K562 (cell line): ENCODE data around the gene RGS19. TPM values are rescaled to one million over a fixed set of nuclear protein-coding genes. Genes with fewer than 3 reads are reported as not detected.

Experiments used
- ATF7 ChIP-seq: fragments of 450-650 bp; IDR thresholded peaks from 2 replicates; pipeline ENCODE4 v1.7.1; 2014; ENCODE audit warnings: mild to moderate bottlenecking, moderate library complexity
- CEBPB ChIP-seq: fragments of 450-650 bp; IDR thresholded peaks from 2 replicates; pipeline ENCODE4 v1.6.1; 2016; ENCODE audit warnings: missing genetic modification characterization, missing compliant biosample characterization
- EGR1 ChIP-seq: fragments of 450-650 bp; conservative IDR thresholded peaks from 2 replicates; pipeline ENCODE4 v1.6.1; 2017; ENCODE audit warnings: mild to moderate bottlenecking
- HLTF ChIP-seq: fragments of 450-650 bp; IDR thresholded peaks from 2 replicates; pipeline ENCODE4 v1.6.1; 2016
- HNRNPL ChIP-seq: fragments of 200-400 bp; formaldehyde crosslinking; IDR thresholded peaks from 2 replicates; pipeline ENCODE4 v1.6.1; 2017; ENCODE audit warnings: low read depth, mild to moderate bottlenecking, low read length
- KLF13 ChIP-seq: fragments of 450-650 bp; IDR thresholded peaks from 2 replicates; pipeline ENCODE4 v1.6.1; 2016; ENCODE audit warnings: missing genetic modification characterization, low read depth, mild to moderate bottlenecking, missing compliant biosample characterization, moderate library complexity, borderline replicate concordance
- POLR2B ChIP-seq: fragments of 450-650 bp; IDR thresholded peaks from 2 replicates; pipeline ENCODE4 v1.6.1; 2018; ENCODE audit warnings: low read depth; ENCODE audit not compliant: partially characterized antibody
- STAT5B ChIP-seq: fragments of 250-450 bp; sonication (Bioruptor Pico); IDR thresholded peaks from 2 replicates; pipeline ENCODE4 v1.8.0; 2021; ENCODE audit warnings: mild to moderate bottlenecking, inconsistent platforms
- ZNF431 ChIP-seq: sonication (generic); formaldehyde crosslinking; IDR thresholded peaks from 2 replicates; pipeline ENCODE4 v1.8.0; 2022; ENCODE audit warnings: mild to moderate bottlenecking, missing genetic modification reagents
- polyA plus RNA-seq, 8 experiments: library from polyadenylated mRNA; depleted of rRNA in 4 of 8; stranded (reverse) in 5 of 8; unstranded in 3 of 8; fragments of >200 nt; fragmentation: Nextera tagmentation in 2 of 8; fragmentation: Illumina TruSeq in 1 of 8; extraction: Ambion mirVana in 2 of 8; extraction: Trizol in 1 of 8; gene quantifications; 2 replicates each; pipeline versions ENCODE4 v1.2.1 to v1.2.3, GENCODE V29; 2011 to 2014; ENCODE audit warnings: inconsistent platforms in 1 of 8, missing spikeins in 1 of 8
- total RNA-seq, 7 experiments: library from RNA; depleted of rRNA in 6 of 7; stranded (reverse); fragments of >200 nt in 6 of 7; fragmentation: Illumina TruSeq in 2 of 7; extraction: Trizol in 2 of 7; gene quantifications; 2 replicates each; pipeline versions ENCODE4 v1.2.1 to v1.2.3, GENCODE V29; 2011 to 2021; ENCODE audit warnings: low replicate concordance in 1 of 7
- TF ChIP-seq, protein P1 (sequence below): fragments of 250-450 bp; sonication (Bioruptor Pico); IDR thresholded peaks from 2 replicates; pipeline ENCODE4 v1.4.0; 2020
- TF ChIP-seq, protein P2 (sequence below): sonication (generic); formaldehyde crosslinking; IDR thresholded peaks from 2 replicates; pipeline ENCODE4 v1.8.0; 2022; ENCODE audit warnings: mild to moderate bottlenecking, missing genetic modification reagents
- TF ChIP-seq, protein P3 (sequence below): sonication (generic); formaldehyde crosslinking; IDR thresholded peaks from 2 replicates; pipeline ENCODE4 v1.8.0; 2022; ENCODE audit warnings: mild to moderate bottlenecking, missing genetic modification reagents, borderline replicate concordance
- TF ChIP-seq, protein P4 (sequence below): fragments of 250-450 bp; sonication (Bioruptor Pico); IDR thresholded peaks from 2 replicates; pipeline ENCODE4 v1.8.0; 2021; ENCODE audit warnings: mild to moderate bottlenecking, moderate library complexity

RGS19 gene
- total and polyA plus RNA-seq, 9 of the 15 experiments (the other 6 are each of a cell fraction or from before 2014, with no cell fraction given) = 0.41 to 23.7 (median 14.6) TPM

DNA sequence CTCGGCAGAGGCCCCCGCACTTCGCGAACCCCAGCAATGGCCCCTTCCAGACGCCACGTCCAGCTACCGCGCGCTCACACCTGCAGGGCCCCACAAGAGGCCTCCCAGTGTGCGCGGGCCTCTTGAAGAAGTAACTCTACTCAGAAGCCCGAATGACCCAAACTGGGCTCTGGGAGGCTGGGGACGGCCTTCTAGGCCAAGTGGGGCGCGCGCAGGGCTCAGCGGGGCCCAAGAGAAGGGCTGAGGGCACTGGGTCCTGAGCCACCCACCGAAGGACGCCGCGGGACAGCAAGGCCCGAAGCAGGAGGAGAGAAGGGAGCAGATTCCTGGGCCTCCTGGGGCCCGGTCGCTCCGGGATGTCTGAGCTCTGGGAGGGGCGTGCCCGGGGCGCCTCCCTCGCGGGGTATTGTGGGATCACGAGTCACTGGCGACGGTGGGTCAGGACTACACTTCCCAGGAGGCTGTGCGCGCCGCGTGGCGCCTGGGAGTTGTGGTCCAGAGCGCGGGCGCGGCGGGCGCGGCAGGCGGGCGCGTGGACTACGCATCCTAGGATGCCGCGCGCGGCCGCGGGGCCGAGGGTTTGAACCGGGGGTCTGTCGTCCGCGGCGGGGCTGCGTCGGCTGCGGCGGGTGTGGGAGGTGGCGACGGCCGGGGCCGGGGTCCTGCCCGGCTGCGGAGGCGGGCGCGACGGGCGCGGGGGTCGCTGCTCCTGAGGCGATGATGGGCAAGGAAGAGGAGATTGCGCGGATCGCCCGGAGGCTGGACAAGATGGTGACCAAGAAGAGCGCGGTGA lies 16.5 kb downstream of the RGS19 start, which contains the start of gene TCEA2 (continued):
- TF ChIP-seq, protein P1, sequence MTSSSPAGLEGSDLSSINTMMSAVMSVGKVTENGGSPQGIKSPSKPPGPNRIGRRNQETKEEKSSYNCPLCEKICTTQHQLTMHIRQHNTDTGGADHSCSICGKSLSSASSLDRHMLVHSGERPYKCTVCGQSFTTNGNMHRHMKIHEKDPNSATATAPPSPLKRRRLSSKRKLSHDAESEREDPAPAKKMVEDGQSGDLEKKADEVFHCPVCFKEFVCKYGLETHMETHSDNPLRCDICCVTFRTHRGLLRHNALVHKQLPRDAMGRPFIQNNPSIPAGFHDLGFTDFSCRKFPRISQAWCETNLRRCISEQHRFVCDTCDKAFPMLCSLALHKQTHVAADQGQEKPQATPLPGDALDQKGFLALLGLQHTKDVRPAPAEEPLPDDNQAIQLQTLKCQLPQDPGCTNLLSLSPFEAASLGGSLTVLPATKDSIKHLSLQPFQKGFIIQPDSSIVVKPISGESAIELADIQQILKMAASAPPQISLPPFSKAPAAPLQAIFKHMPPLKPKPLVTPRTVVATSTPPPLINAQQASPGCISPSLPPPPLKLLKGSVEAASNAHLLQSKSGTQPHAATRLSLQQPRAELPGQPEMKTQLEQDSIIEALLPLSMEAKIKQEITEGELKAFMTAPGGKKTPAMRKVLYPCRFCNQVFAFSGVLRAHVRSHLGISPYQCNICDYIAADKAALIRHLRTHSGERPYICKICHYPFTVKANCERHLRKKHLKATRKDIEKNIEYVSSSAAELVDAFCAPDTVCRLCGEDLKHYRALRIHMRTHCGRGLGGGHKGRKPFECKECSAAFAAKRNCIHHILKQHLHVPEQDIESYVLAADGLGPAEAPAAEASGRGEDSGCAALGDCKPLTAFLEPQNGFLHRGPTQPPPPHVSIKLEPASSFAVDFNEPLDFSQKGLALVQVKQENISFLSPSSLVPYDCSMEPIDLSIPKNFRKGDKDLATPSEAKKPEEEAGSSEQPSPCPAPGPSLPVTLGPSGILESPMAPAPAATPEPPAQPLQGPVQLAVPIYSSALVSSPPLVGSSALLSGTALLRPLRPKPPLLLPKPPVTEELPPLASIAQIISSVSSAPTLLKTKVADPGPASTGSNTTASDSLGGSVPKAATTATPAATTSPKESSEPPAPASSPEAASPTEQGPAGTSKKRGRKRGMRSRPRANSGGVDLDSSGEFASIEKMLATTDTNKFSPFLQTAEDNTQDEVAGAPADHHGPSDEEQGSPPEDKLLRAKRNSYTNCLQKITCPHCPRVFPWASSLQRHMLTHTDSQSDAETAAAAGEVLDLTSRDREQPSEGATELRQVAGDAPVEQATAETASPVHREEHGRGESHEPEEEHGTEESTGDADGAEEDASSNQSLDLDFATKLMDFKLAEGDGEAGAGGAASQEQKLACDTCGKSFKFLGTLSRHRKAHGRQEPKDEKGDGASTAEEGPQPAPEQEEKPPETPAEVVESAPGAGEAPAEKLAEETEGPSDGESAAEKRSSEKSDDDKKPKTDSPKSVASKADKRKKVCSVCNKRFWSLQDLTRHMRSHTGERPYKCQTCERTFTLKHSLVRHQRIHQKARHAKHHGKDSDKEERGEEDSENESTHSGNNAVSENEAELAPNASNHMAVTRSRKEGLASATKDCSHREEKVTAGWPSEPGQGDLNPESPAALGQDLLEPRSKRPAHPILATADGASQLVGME (CRISPR knock-in tag) = peak; percentile 92; the same call in 1 of the 2 replicates
- TF ChIP-seq EGR1 (no peak), HLTF (0 out of 2 replicates have a peak, but pooled peaks have one; percentile 16), HNRNPL (no peak), CEBPB (tag) (no peak), ATF7 (peak; percentile 62; the same call in 1 of the 2 replicates), KLF13 (tag) (peak; percentile 91), ZNF431 (CRISPR knock-in tag) (no peak), STAT5B (CRISPR knock-in tag) (no peak), POLR2B (peak; percentile 84)
- TF ChIP-seq, protein P2, sequence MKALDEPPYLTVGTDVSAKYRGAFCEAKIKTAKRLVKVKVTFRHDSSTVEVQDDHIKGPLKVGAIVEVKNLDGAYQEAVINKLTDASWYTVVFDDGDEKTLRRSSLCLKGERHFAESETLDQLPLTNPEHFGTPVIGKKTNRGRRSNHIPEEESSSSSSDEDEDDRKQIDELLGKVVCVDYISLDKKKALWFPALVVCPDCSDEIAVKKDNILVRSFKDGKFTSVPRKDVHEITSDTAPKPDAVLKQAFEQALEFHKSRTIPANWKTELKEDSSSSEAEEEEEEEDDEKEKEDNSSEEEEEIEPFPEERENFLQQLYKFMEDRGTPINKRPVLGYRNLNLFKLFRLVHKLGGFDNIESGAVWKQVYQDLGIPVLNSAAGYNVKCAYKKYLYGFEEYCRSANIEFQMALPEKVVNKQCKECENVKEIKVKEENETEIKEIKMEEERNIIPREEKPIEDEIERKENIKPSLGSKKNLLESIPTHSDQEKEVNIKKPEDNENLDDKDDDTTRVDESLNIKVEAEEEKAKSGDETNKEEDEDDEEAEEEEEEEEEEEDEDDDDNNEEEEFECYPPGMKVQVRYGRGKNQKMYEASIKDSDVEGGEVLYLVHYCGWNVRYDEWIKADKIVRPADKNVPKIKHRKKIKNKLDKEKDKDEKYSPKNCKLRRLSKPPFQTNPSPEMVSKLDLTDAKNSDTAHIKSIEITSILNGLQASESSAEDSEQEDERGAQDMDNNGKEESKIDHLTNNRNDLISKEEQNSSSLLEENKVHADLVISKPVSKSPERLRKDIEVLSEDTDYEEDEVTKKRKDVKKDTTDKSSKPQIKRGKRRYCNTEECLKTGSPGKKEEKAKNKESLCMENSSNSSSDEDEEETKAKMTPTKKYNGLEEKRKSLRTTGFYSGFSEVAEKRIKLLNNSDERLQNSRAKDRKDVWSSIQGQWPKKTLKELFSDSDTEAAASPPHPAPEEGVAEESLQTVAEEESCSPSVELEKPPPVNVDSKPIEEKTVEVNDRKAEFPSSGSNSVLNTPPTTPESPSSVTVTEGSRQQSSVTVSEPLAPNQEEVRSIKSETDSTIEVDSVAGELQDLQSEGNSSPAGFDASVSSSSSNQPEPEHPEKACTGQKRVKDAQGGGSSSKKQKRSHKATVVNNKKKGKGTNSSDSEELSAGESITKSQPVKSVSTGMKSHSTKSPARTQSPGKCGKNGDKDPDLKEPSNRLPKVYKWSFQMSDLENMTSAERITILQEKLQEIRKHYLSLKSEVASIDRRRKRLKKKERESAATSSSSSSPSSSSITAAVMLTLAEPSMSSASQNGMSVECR = no peak
- TF ChIP-seq, protein P3, sequence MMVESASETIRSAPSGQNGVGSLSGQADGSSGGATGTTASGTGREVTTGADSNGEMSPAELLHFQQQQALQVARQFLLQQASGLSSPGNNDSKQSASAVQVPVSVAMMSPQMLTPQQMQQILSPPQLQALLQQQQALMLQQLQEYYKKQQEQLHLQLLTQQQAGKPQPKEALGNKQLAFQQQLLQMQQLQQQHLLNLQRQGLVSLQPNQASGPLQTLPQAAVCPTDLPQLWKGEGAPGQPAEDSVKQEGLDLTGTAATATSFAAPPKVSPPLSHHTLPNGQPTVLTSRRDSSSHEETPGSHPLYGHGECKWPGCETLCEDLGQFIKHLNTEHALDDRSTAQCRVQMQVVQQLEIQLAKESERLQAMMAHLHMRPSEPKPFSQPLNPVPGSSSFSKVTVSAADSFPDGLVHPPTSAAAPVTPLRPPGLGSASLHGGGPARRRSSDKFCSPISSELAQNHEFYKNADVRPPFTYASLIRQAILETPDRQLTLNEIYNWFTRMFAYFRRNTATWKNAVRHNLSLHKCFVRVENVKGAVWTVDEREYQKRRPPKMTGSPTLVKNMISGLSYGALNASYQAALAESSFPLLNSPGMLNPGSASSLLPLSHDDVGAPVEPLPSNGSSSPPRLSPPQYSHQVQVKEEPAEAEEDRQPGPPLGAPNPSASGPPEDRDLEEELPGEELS = no peak
- TF ChIP-seq, protein P4, sequence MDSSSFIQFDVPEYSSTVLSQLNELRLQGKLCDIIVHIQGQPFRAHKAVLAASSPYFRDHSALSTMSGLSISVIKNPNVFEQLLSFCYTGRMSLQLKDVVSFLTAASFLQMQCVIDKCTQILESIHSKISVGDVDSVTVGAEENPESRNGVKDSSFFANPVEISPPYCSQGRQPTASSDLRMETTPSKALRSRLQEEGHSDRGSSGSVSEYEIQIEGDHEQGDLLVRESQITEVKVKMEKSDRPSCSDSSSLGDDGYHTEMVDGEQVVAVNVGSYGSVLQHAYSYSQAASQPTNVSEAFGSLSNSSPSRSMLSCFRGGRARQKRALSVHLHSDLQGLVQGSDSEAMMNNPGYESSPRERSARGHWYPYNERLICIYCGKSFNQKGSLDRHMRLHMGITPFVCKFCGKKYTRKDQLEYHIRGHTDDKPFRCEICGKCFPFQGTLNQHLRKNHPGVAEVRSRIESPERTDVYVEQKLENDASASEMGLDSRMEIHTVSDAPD (CRISPR knock-in tag) = no peak
